ENCODE measurements around the gene UTP11.

The UTP11 gene

GRCh38 chr1:38046884-38047602 lies 34.5 kb downstream of the UTP11 start:
- DNase-seq, result peak; percentile 70

- DNase-seq, result no peak
Observed at GRCh38 chr1:38047603-38048141, 35.1 kb downstream of the UTP11 start.

- DNase-seq, result no peak
Observed at GRCh38 chr1:38050397-38051078, 38.0 kb downstream of the UTP11 start.

GRCh38 chr1:38051079-38051543 lies 38.6 kb downstream of the UTP11 start:
- no peak for DNase-seq

GRCh38 chr1:38052750-38053415 lies 40.3 kb downstream of the UTP11 start:
- DNase-seq, result no peak

GRCh38 chr1:38053416-38054091 lies 41.0 kb downstream of the UTP11 start:
- no peak for DNase-seq

GRCh38 chr1:38055398-38055797 lies 42.9 kb downstream of the UTP11 start:
- DNase-seq, result no peak

GRCh38 chr1:38055965-38056364 lies 43.4 kb downstream of the UTP11 start:
- DNase-seq, result no peak

- no peak for DNase-seq
Observed at GRCh38 chr1:38059635-38060250, 47.2 kb downstream of the UTP11 start.

- DNase-seq, result no peak
Observed at GRCh38 chr1:38060498-38060897, 48.0 kb downstream of the UTP11 start.

- no peak for DNase-seq
Observed at GRCh38 chr1:38061290-38061689, 48.8 kb downstream of the UTP11 start.

GRCh38 chr1:38061883-38062328 lies 49.4 kb downstream of the UTP11 start:
- no peak for DNase-seq

- no peak for DNase-seq
Observed at GRCh38 chr1:38062361-38063288, 50.1 kb downstream of the UTP11 start.

- no peak for DNase-seq
Observed at GRCh38 chr1:38063616-38064015, 51.1 kb downstream of the UTP11 start.

GRCh38 chr1:38064197-38064903 lies 51.8 kb downstream of the UTP11 start:
- no peak for DNase-seq

GRCh38 chr1:38068220-38068979 lies 55.9 kb downstream of the UTP11 start:
- no peak for DNase-seq

GRCh38 chr1:38068980-38069340 lies 56.4 kb downstream of the UTP11 start:
- DNase-seq, result no peak

GRCh38 chr1:38071312-38072256 lies 59.0 kb downstream of the UTP11 start:
- DNase-seq, result no peak

- no peak for DNase-seq
Observed at GRCh38 chr1:38072858-38073257, 60.3 kb downstream of the UTP11 start.

Data from T1000 (cell line).